Measurements from ENCODE around the gene EFCAB6. TPM values are rescaled to one million over a fixed set of nuclear protein-coding genes. Genes with fewer than 3 reads are reported as not detected.

The EFCAB6 gene
- total and polyA plus RNA-seq, 9 of the 15 experiments (the other 6 are each of a cell fraction or from before 2014, with no cell fraction given), result 0.06 TPM; not detected in 8

DNA sequence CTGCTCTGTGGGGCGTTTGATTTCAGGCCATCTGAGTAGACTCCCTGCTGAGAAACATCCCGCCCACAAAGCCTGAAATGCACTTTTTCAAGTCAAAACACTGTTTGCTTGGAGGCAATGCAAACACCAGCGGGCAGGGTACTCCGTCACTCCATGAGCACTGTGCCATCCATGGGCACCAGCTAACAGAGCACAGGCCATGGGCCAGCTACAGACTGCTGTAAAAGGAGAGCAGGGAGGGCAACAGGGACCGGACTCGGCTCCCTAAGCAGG, 16.6 kb upstream of the EFCAB6 start:
- ATAC-seq, result no peak
- FAIRE-seq, result no peak
- no peaks in the 10 kb centered on the region for H3K36me3 ChIP-seq (ENCODE audit: control insufficient read depth, insufficient read depth, low read length)
- ChIA-PET POLR2A (no interaction called here), CTCF (ENCODE audit: low intra/inter-chr PET ratio) (no interaction called here)
- no peak overlapping the region for H2AFZ ChIP-seq (ENCODE audit: low read depth, low read length)
- no peak overlapping the region for H3K27ac ChIP-seq (ENCODE audit: extremely low read depth, low read depth, low read length)
- H4K20me1 ChIP-seq (replicated peaks; ENCODE audit: control insufficient read depth, insufficient read depth, low read length), result no peaks in the 10 kb centered on the region; the same call in none of the 2 replicates
- 2% methylated on average over 6 of the region's 6 CpGs for WGBS (ENCODE audit: insufficient coverage, low coverage, missing lambda C conversion rate)
- no peak overlapping the region for H3K9ac ChIP-seq (ENCODE audit: insufficient read depth in 1 of 2, low read depth in 2 of 2, low read length in 2 of 2)
- H3K9me3 ChIP-seq (replicated peaks; ENCODE audit: control insufficient read depth, insufficient read depth, low read depth, low read length), result no peaks in the 10 kb centered on the region
- H3K4me2 ChIP-seq (ENCODE audit: insufficient read depth, low read length), result no peak overlapping the region
- no peak for DNase-seq (ENCODE audit: extremely low read depth in 1 of 4, low spot score in 3 of 4)
- no peaks in the 10 kb centered on the region for H3K9me1 ChIP-seq (ENCODE audit: control insufficient read depth, insufficient read depth, low read length)
- intact Hi-C loops (cut with micrococcal nuclease), result no loop called here
- H3K4me3 ChIP-seq, result no peak overlapping the region
- in situ Hi-C loops (cut with MboI), result no loop called here
- H3K4me1 ChIP-seq (replicated peaks in 1 of 2; ENCODE audit: control insufficient read depth in 2 of 2, insufficient read depth in 2 of 2, low read length in 2 of 2), result no peaks in the 10 kb centered on the region; a peak in 1 of 5 replicates
- TF ChIP-seq DIDO1 (tag; IDR thresholded peaks at IDR 0.05; ENCODE audit: low read depth), result no peak
- TF ChIP-seq USF2 (CRISPR knock-in tag; IDR thresholded peaks at IDR 0.05), result no peak
- TF ChIP-seq CBX1 (IDR thresholded peaks at IDR 0.05; ENCODE audit: low read depth), result no peak
- TF ChIP-seq TRIM25 (IDR thresholded peaks at IDR 0.05; ENCODE audit: borderline replicate concordance), result no peak
- no peak for TF ChIP-seq MCM5 (IDR thresholded peaks at IDR 0.05; ENCODE audit: low read depth)
- TF ChIP-seq ZNF780A (CRISPR knock-in tag; IDR thresholded peaks at IDR 0.05), result no peak
- no peak for TF ChIP-seq TSC22D4 (tag; IDR thresholded peaks at IDR 0.05)
- TF ChIP-seq ZNF174 (CRISPR knock-in tag; IDR thresholded peaks at IDR 0.05), result no peak
- TF ChIP-seq ZNF140 (CRISPR knock-in tag; IDR thresholded peaks at IDR 0.05), result no peak
- TF ChIP-seq ADNP (tag; IDR thresholded peaks at IDR 0.05), result no peak
- H3K27me3 ChIP-seq (ENCODE audit: control insufficient read depth in 2 of 2, insufficient read depth in 2 of 2, low read length in 2 of 2), result peaks cover 6 to 57% of the 10 kb centered on the region in 2 experiments; a peak in 4 of 5 replicates
- no TSS peak for BruUV-seq (replicated peaks)
- no peaks in the 10 kb centered on the region for H3K79me2 ChIP-seq (ENCODE audit: control insufficient read depth, insufficient read depth, low read length)

All from K562 (cell line).